ENCODE measurements around the gene TAF4.

- TF ChIP-seq CTCF (IDR thresholded peaks at IDR 0.05) = no peak
- TF ChIP-seq TCF7L2 (IDR thresholded peaks at IDR 0.05; ENCODE audit: low read depth, low read length) = no peak
- no peak for TF ChIP-seq POLR2AphosphoS5 (IDR thresholded peaks at IDR 0.05; ENCODE audit: low read depth, low read length)
- TF ChIP-seq REST (IDR thresholded peaks at IDR 0.05; ENCODE audit: insufficient read depth in 1 of 2, low read depth in 2 of 2, low read length in 1 of 2) = no peak
- no peak for TF ChIP-seq SIN3A (IDR thresholded peaks at IDR 0.05; ENCODE audit: borderline replicate concordance, insufficient read depth, low read depth, low read length)
These were observed 89.4 kb downstream of the TAF4 start for GRCh38 chr20:61976263-61976643.

Data from Panc1 (cell line).